Suppressor macrophage treated with lipopolysaccharide for 4 hours (primary cell): ENCODE measurements around the gene TMEM223.
"Not testable (repeated sequence)": the region's sequence is repeated elsewhere in the genome, so short reads cannot be mapped to it uniquely, and the experiment has no call there.

Experiments
- DNase-seq: peaks from one replicate; pipeline ENCODE4 v3.0.0-alpha.2; 2020

Gene TMEM223

DNA sequence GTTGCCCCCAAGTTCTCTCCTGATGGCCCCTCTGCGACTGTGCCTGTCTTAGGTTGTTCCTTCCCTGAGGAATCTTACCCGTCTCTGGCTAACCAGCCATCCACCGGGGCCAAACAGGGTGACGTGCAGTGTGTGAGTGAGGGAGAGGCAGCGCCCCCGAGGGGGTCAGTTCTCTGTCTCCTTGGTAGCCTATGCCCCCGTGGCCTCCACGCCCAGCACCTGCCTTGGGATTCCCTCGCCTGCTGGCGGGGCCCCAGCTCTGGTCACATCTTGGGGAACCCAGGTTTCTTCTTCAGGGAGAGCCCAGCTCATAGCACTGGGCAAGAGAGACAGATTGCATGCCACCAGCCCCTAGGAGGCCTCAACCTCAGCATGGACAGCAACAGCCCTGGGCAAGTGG is 7.7 kb upstream of the TMEM223 start:
- no peak for DNase-seq

DNA sequence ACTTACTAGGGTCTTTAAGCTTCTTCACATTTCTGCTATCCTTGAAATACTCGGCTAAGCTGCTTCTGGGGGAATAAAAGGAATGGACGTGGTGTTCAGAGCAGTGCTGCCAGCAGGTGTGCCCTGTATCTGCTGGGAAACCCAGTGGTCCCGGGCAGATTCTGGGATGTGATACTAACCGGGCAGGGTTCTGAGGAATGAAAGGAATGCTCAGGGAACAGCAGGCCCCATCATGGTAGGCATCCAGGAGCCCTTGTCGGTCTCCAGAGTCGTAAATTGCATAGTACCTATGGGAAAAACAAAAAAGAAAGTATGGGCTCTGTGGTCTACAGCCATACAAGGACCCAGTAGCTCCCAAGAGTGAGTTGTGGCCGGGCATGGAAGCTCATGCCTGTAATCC is 4.5 kb upstream of the TMEM223 start:
- no peak for DNase-seq

DNA sequence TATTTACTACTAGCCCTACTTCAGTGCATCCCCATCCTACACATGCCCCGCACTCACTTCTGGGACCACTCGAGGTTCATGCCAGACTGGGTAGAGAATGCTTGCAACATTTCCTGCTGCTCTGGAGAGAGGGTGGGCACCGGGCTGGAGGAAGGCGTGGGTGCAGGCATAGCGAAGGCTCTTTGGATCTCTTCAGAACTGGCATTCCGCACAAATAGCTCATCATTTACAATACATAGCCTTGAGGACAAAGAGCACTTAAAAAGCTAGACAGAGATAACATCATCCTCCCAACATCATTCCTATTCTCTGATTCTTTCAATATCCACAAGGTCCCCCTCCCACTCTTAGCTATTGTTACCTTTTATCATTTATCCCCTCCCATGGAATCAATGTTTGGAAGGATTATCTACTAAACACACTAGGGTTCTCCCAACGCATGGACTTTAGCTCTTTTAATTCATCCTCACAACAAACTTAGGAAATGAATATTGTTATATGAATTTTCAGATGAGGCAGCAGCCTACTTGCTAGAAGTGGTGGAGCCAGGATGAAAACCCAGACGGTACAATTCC is 2.5 kb upstream of the TMEM223 start:
- no peak for DNase-seq

DNA sequence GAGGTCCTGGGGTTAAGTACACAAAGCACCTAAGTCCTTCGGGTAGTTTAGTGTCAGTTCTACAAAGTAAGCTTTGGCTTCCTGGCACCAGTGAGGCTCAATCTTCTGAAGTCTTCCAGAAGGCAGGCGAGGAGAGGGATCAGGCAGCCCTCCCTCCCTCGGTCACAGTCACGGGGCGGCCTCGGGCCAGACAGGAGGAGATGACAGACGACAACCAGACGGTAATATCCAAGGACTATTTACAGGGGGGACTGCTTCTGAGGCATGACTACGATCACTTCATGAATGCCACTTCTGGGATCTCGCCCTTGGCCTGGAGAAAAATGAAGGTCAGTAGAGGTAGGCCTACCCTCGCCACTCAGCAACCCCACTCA is 383 bp upstream of the TMEM223 start:
- DNase-seq: no peak

DNA sequence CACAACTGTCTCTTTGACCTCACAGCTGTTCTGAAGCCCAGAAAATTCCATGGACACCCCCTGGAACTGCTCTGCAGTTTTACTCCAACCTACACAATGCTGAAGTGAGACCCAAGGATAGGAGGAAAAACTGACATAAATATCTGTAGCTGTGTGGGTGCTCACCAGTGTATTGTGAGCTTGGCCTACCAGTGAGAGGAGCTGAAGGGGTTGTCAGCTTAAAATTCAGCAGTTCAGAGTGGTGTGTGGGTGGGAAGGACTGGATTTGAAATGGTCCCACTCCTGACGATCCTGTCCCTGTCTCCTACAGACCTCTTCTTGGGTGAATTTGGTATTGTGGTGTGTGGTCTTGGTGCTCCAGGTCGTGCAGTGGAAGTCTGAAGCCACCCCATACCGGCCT is 2.2 kb downstream of the TMEM223 start:
- DNase-seq: no peak

DNA sequence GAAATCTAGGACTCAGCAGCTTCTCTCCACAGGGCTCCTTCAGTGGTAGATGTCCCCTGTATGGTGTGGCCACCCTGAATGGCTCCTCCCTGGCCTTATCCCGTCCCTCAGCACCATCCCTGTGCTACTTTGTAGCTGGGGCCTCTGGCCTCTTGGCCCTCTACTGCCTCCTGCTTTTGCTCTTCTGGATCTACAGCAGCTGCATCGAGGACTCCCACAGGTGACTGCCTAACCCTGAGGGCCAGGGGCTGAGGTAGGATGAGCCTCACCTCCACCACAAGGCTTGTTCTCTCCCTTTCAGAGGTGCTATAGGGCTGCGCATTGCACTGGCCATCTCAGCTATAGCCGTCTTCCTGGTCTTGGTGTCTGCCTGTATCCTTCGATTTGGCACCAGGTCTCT is 2.8 kb downstream of the TMEM223 start:
- no peak for DNase-seq

DNA sequence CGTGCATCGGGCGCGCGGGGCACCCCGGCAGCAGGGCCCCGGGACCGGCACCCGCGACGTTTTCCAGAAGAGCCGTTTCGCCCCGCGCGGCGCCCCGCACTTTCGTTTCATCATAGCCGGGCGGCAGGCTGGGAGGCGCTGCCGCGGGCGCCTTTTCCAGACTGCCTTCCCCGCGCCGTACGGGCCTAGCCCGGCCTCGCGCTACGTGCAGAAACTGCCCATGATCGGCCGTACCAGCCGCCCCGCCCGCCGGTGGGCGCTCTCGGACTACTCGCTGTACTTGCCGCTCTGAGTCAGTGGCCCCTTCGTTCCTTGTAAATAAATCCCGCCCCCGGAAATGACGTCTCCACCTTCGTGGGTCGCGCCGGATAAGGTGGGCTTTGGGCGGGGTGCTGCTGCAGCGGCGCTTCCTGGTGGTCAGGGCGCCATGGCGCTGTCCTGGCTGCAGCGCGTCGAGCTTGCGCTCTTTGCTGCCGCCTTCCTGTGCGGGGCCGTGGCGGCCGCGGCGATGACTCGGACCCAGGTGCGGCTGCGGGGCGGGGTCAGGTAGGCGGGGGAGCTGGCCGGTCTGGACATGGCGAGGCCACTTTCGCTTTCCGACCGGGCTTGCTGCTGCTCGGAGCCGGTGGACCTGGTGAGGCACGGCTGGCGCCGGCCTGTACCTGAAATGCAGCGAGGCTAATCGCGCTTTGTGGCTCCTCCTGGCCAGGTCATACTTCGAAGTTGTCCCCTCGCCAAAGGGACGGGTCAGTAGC is 4.6 kb downstream of the TMEM223 start, which contains the start of gene TMEM179B:
Gene TMEM179B, plus strand, starts transcription at position 398 of the 755 bp plus-strand sequence. Its CDS starts 30 bp downstream, at position 428.
- DNase-seq: peak; percentile 100

DNA sequence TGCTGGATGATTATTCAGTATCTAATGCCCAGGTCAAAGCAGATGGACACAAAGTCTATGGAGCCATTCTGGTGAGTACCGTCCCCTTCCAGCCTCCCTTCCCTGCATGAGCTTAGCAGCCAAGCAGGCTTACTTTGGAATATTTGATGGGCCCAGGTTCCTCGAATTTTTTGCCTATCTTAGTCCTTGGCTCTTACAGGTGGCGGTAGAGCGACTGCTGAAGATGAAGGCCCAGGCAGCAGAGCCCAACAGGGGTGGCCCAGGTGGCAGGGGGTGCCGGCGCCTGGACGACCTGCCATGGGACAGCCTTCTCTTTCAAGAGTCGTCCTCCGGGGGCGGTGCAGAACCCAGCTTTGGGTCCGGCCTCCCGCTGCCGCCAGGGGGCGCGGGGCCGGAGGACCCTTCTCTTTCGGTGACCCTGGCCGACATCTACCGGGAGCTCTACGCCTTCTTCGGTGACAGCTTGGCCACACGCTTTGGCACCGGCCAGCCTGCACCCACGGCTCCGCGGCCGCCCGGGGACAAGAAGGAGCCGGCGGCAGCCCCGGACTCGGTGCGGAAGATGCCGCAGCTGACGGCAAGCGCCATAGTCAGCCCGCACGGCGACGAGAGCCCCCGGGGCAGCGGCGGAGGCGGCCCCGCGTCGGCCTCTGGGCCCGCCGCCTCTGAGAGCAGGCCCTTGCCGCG is 5.3 kb downstream of the TMEM223 start:
- peak; percentile 96 for DNase-seq

DNA sequence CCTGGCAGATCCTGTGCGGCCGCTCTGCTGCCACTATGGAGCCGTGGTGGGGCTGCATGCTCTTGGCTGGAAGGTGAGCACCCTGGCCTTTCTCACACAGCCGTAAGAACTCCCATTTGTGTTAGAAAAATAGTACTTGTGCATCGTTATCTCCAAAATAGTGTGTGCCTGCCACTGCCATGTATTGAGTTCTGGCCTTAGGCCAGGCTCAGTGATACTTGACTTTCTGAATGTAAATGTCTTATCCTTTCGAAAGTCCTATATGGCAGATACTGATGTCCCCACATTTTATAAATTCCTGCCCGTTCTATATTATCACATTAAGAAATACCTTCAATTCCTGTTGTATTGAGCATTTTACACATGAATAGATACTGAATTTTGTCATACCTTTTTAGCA is 9.1 kb downstream of the TMEM223 start:
- DNase-seq: no peak

DNA sequence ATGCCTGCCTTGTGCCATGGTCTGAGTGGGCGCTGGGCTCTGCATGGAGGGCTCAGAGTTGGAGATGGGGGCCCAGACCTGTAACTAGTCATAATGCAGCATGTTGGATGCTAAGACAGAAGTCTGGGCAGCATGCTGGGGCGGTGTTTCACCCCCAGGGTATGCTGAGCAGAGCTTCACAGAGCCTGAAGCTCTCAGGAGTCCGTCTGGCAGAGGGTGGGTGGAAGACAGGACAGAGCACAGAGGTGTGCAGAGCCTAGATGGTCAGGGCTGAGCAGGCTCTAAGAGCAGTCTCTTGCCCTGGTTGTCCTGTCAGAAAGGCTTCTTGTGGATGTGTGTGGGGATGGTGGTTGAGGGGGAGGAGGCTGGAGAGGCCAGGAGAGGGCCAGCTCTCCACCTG is 13.4 kb downstream of the TMEM223 start:
- no peak for DNase-seq

DNA sequence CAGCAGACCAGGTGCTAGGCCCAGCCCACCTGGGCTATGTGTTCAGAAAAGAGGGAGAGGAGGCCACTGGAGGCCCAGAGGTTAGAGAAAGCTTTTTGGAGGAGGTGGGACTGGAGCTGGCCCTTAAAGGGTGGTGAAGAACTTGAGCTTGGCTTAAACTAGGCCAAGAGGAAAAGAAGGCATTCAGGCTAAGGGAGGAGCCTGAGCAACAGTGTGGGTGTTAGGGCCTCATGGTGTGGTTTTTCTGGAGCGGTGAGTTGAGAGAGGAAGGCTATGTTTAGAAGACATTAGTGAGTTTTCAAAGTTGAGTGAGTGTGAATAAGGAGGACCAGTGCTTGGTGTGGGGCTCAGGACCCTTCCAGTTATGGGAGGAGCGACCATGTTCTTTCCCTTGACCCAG is 14.4 kb downstream of the TMEM223 start:
- DNase-seq: no peak

DNA sequence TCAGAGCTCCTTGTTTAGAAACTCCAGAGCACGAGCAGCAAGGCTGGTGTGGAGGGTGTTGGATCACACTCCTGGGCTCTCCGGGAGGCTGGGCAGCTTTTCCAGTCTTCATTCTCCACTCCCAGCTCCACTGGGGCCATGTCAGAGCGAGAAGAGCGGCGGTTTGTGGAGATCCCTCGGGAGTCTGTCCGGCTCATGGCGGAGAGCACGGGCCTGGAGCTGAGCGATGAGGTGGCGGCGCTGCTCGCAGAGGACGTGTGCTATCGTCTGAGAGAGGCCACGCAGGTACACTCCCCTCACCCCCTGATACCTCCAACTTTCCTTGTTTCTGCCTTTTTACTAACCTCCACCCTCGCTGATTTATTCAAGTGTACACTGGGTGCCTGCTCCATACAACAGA is 16.2 kb downstream of the TMEM223 start:
- DNase-seq: no peak

DNA sequence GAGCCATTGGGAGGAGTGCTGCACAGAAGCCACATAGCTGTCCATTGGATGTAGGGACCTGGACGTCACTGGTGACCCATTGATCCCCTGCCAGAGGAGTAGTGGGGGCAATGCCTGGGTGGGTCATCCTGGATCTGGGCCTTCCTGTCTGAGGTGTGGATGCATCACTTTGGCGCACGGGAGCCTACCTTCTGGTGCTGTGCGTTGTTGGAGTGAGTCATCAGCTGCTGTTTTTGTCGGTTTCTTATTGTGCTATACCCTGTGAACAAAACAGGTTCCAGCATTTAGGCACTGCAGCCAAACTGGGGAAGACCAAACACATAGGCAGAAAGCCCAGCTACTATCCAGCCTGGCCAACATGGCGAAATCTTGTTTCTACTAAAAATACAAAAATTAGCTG is 17.4 kb downstream of the TMEM223 start:
- DNase-seq: no peak

DNA sequence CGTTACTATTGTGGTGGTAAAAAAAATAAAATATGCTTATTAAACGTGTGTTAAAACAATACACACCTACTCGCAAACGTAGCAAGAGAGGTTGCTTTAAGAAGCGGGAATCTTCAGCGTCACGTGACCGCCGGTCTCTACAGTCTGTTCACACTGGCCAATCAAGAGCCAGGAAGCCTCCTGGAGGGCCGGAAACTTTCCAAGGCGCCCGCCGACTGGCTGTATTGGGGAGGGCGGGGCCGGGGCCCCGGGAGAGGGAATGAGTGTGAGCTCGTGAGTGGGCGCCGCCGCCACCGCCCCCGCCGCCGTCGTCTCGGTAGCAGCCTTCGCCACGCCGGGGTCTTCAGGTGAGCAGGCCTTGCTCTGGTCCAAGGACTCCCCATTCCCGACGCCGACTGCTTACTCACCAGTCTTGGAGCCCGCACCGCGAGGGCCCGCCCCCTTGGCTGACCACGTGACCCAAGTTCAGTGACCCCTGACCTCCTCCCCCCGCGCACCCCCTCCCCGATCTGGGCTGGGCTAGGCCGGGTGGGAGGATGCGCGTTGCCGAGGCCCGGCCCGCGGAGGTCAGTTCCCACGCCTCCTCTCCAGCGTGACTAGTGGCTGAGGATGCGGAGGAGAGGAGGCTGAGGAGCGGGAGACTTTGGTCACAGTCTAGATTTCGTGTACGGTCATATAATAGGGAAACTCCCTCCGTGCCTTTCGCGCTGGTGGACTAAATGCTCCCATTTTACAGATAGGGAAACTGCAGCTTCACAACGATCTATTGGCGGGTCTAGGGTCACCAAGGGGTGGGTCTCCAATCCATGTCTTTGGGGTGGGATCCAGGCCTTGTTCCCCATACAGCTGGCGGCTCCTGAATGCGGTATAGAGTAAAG is 20.4 kb downstream of the TMEM223 start, which contains the start of gene TAF6L:
Gene TAF6L, plus strand, starts transcription at position 253 of the 878 bp plus-strand sequence. CDS start 4,388 bp downstream, outside the sequence.
- DNase-seq: peak; percentile 98

DNA sequence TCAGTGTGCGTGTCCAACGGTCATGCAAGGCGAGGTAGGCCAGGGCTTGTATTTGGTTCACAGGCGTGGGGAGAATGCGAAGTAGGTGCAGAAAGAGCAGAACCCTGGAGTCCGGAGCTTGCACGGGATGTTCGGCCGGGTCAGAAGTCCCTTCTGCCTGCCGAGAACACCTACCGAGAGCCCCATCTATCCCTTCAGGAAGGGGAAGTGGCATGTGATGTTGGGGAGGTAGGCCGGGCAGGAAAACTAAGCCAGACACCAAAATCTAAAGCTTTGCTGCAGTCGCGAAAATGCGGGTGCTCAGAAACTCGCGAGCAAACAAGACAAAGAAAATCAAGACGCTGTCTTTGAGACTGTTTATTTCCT is 21.0 kb downstream of the TMEM223 start:
- DNase-seq: no peak

DNA sequence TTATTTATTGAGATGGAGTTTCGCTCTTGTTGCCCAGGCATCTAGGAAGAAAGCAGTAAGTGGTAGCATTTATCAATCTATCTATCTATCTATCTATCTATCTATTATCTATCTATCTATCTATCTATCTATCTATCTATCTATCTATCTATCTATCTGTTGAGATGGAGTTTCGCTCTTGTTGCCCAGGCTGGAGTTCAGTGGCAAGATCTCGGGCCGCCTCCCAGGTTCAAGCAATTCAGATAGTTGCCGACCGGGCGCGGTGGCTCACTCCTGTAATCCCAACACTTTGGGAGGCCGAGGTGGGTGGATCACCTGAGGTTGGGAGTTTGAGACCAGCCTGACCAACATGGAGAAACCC is 31.0 kb downstream of the TMEM223 start:
- DNase-seq: not testable (repeated sequence)

DNA sequence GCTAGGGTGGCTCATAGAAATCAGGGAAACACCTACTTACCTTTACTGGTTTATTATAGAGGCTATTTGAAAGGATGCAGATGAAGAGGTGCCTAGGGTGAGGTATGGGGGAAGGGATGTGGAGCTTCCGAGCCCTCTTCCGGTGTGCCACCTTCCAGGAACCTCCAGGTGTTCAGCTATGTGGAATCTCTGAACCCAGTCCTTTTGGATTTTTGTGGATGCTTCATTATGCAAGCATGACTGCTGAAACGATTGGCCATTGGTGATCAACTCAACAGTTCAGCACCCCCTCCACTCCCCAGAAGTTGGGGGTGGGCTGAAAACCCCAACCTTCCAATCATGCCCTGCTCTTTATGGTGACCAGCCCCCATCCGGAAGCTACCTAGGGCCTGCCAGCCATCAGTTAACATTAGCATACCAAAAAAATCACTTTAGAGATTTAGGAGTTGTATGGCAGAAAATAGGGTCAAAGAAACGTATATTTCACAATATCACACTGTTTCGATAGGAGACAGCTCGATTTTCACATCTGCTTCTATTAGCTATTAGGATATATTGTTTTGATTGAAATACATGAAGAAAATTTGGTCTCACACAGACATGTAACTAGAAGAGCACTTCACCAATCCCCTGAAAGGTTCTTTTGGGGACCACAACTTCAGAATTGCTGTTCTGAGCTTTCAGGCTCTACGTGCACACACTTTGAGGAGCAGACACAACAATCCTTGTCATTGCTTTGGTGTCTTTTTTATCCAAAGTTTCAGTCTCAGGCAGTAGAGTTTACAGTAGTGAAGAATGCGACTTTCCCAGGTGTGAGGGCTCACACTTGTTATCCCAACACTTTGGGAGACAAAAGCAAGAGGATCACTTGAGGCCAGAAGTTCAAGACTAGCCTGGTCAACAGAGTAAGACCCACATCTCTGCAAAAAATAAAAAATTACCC is 33.7 kb downstream of the TMEM223 start:
- no peak for DNase-seq

DNA sequence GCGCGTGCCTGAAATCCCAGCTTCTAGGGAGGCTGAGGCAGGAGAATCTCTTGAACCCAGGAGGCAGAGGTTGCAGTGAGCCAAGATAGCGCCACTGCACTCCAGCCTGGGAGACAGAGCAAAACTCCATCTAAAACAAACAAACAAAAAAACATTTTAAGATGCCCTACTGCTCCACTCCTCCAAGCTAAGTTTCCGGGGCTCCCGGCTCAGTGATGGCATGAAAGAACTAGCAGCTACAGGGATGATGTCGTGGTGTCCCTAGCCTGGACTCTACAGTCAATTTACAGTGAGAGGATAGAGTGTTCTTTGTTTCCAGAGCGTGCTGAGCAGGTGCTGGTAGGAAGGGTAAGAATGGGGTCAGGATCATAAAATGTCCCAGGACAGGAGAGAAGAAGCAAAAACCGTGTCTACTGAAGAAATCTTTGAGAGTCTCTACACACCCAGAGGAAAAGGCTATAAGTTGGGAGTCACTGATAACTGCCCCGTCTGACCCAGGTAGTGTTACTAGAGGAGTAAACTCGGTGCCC is 36.7 kb downstream of the TMEM223 start:
- no peak for DNase-seq

DNA sequence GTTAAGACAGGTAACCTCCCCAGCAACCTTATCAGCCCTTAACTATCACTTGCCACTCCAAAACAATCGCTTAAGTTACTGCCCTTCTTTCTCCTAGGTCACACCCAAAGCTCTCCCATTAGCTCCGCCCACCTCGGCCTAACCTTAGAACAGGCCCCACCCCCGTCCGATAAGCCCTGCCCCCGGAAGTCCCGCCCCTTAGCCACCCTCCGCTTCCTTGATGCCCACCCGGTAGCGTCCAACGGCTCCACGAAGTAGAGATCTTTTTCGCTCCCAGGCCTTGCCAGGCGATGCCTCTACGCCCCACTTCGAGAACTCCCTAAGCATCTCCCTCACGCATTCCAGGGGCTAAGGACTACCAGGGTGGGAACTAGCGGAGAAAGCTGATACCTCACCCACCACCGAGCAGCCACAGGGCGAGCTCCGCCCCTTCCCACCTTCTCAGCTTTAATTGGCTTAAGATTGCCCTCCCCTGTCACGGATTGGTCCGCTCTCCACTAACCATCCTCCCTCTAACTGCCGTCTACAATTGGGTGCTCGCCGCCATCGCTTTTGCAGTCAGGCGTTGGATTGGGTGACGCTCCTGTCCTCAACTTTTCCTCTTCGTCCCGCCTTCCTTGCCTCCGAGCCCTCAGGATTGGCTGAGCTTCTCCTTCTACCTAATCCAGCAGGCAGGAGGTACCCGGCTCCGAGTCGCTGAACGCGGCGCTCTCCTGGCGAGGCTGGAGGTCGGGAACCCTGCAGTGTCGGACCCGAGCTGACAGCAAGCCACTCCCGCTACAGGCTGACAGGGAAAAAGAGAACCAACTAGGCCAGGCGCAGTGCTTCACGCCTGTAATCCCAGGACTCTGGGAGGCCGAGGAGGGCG is 37.8 kb downstream of the TMEM223 start, which contains the start of gene ZBTB3:
Gene ZBTB3, minus strand, starts transcription at position 425 of the 868 bp plus-strand sequence. CDS start 496 bp downstream, outside the sequence.
- DNase-seq: peak; percentile 98

DNA sequence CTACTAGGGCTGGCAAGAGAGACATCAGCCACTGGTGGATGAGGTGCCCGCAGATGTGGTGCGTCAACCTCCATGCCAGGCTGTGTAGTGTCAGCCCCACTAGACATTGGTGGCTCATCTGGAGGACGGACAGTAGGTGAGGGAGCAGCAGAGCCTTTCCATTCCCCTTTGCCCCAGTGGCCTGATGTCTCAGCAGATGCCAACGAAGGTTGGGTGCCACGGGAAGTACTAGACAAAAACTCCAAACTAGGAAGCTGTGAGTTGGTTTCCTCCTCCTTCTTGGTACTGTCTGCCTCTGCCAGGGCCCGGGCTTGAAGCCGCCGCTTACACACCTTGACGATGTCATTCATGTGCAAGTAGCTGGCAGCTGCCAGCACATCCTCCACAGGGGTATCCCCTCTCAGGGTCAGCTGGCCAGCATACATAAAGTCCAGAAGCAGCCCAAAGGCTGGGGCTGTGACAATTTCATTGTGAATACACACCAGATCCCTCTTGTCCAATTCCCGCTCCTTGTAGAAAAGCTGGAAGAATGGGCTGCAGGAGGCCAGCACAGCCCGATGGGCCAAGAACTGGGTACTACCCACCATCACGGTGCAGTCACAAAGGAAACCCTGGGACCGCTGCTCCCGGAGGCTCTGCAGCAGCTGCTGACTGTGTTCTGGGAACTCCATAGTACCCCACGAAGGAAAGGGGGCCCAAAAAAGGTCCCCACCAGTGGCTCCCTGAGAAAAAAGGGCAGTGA is 38.6 kb downstream of the TMEM223 start:
- DNase-seq: no peak
